Measurements from ENCODE around the gene TRIM39. TPM values are rescaled to one million over a fixed set of nuclear protein-coding genes. Genes with fewer than 3 reads are reported as not detected.
A peak's percentile ranks its signal among the peaks of the same experiment; 100 is the strongest.

Gene TRIM39
- total and polyA plus RNA-seq, 2 of the 13 experiments (the other 11 are each of a cell fraction or from before 2014, with no cell fraction given) = 7.7 to 14.6 TPM

GRCh38 chr6:30326526-30327231 is at the start of gene TRIM39 (continued):
- no peak for TF ChIP-seq HMGXB3 (CRISPR knock-in tag; IDR thresholded peaks at IDR 0.05; ENCODE audit: borderline replicate concordance)
- TF ChIP-seq, protein P1, sequence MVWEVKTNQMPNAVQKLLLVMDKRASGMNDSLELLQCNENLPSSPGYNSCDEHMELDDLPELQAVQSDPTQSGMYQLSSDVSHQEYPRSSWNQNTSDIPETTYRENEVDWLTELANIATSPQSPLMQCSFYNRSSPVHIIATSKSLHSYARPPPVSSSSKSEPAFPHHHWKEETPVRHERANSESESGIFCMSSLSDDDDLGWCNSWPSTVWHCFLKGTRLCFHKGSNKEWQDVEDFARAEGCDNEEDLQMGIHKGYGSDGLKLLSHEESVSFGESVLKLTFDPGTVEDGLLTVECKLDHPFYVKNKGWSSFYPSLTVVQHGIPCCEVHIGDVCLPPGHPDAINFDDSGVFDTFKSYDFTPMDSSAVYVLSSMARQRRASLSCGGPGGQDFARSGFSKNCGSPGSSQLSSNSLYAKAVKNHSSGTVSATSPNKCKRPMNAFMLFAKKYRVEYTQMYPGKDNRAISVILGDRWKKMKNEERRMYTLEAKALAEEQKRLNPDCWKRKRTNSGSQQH (CRISPR knock-in tag; IDR thresholded peaks at IDR 0.05; ENCODE audit: low read depth) = peak; percentile 26; the same call in 1 of the 2 replicates
- TF ChIP-seq ZNF646 (CRISPR knock-in tag; IDR thresholded peaks at IDR 0.05) = no peak
- TF ChIP-seq ZSCAN22 (CRISPR knock-in tag; IDR thresholded peaks at IDR 0.05) = 0 out of 2 replicates have a peak, but pooled peaks have one; percentile 25
- peak; percentile 96 for TF ChIP-seq BCL3 (CRISPR knock-in tag; IDR thresholded peaks at IDR 0.05)
- TF ChIP-seq, protein P2, sequence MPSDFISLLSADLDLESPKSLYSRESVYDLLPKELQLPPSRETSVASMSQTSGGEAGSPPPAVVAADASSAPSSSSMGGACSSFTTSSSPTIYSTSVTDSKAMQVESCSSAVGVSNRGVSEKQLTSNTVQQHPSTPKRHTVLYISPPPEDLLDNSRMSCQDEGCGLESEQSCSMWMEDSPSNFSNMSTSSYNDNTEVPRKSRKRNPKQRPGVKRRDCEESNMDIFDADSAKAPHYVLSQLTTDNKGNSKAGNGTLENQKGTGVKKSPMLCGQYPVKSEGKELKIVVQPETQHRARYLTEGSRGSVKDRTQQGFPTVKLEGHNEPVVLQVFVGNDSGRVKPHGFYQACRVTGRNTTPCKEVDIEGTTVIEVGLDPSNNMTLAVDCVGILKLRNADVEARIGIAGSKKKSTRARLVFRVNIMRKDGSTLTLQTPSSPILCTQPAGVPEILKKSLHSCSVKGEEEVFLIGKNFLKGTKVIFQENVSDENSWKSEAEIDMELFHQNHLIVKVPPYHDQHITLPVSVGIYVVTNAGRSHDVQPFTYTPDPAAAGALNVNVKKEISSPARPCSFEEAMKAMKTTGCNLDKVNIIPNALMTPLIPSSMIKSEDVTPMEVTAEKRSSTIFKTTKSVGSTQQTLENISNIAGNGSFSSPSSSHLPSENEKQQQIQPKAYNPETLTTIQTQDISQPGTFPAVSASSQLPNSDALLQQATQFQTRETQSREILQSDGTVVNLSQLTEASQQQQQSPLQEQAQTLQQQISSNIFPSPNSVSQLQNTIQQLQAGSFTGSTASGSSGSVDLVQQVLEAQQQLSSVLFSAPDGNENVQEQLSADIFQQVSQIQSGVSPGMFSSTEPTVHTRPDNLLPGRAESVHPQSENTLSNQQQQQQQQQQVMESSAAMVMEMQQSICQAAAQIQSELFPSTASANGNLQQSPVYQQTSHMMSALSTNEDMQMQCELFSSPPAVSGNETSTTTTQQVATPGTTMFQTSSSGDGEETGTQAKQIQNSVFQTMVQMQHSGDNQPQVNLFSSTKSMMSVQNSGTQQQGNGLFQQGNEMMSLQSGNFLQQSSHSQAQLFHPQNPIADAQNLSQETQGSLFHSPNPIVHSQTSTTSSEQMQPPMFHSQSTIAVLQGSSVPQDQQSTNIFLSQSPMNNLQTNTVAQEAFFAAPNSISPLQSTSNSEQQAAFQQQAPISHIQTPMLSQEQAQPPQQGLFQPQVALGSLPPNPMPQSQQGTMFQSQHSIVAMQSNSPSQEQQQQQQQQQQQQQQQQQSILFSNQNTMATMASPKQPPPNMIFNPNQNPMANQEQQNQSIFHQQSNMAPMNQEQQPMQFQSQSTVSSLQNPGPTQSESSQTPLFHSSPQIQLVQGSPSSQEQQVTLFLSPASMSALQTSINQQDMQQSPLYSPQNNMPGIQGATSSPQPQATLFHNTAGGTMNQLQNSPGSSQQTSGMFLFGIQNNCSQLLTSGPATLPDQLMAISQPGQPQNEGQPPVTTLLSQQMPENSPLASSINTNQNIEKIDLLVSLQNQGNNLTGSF (CRISPR knock-in tag; IDR thresholded peaks at IDR 0.05) = peak; percentile 70; the same call in 1 of the 2 replicates
- no peak for TF ChIP-seq RFX5 (IDR thresholded peaks at IDR 0.05; ENCODE audit: low read depth, low read length)
